HS-5 (cell line): ENCODE data around the gene COG3.

Source experiments
- DNase-seq: peaks from one replicate; pipeline ENCODE4 v3.0.0-alpha.2; 2012; ENCODE audit warnings: low read depth

The COG3 gene

GRCh38 chr13:45503658-45504057 is 38.9 kb downstream of the COG3 start:
- no peak for DNase-seq

- no peak for DNase-seq
Measured at GRCh38 chr13:45506811-45507210, 42.1 kb downstream of the COG3 start.

GRCh38 chr13:45508776-45509175 is 44.0 kb downstream of the COG3 start:
- no peak for DNase-seq

- no peak for DNase-seq
Measured at GRCh38 chr13:45510672-45511071, 45.9 kb downstream of the COG3 start.

- DNase-seq = no peak
Measured at GRCh38 chr13:45511310-45512097, 46.8 kb downstream of the COG3 start.

- DNase-seq = no peak
Measured at GRCh38 chr13:45512098-45512496, 47.4 kb downstream of the COG3 start.

GRCh38 chr13:45516757-45517156 is 52.0 kb downstream of the COG3 start:
- no peak for DNase-seq

- DNase-seq = no peak
Measured at GRCh38 chr13:45518525-45519245, 53.9 kb downstream of the COG3 start.

- DNase-seq = no peak
Measured at GRCh38 chr13:45519493-45519892, 54.8 kb downstream of the COG3 start.

- no peak for DNase-seq
Measured at GRCh38 chr13:45521297-45521696, 56.6 kb downstream of the COG3 start.

- DNase-seq = no peak
Measured at GRCh38 chr13:45522571-45522970, 57.8 kb downstream of the COG3 start.

- DNase-seq = no peak
Measured at GRCh38 chr13:45527699-45528462, 63.1 kb downstream of the COG3 start.

- DNase-seq = no peak
Measured at GRCh38 chr13:45529758-45530157, 65.0 kb downstream of the COG3 start.

GRCh38 chr13:45534604-45535003 is 69.9 kb downstream of the COG3 start:
- no peak for DNase-seq

- no peak for DNase-seq
Measured at GRCh38 chr13:45536224-45536623, 71.5 kb downstream of the COG3 start.

- DNase-seq = no peak
Measured at GRCh38 chr13:45537516-45537915, 72.8 kb downstream of the COG3 start.

GRCh38 chr13:45538382-45538781 is 73.6 kb downstream of the COG3 start:
- no peak for DNase-seq

- no peak for DNase-seq
Measured at GRCh38 chr13:45540195-45540594, 75.5 kb downstream of the COG3 start.

GRCh38 chr13:45540864-45541263 is 76.1 kb downstream of the COG3 start:
- no peak for DNase-seq

- DNase-seq = no peak
Measured at GRCh38 chr13:45541806-45542205, 77.1 kb downstream of the COG3 start.

- DNase-seq = no peak
Measured at GRCh38 chr13:45542391-45542790, 77.7 kb downstream of the COG3 start.

- DNase-seq = no peak
Measured at GRCh38 chr13:45542878-45543277, 78.1 kb downstream of the COG3 start.

GRCh38 chr13:45544520-45544919 is 79.8 kb downstream of the COG3 start:
- DNase-seq = no peak
